SJSA1 (cell line): ENCODE data around the gene GRB7. TPM values are rescaled to one million over a fixed set of nuclear protein-coding genes. Genes with fewer than 3 reads are reported as not detected.
"Not testable (repeated sequence)": the region's sequence is repeated elsewhere in the genome, so short reads cannot be mapped to it uniquely, and the experiment has no call there.

Experiments used
- DNase-seq, 2 experiments: peaks; one replicate each; pipeline ENCODE4 v3.0.0-alpha.2; 2015 to 2020; ENCODE audit warnings: low spot score in 2 of 2, low read depth in 1 of 2
- H3K27ac ChIP-seq: fragments of 250-450 bp; sonication (Bioruptor Pico); 2 replicates; pipeline ENCODE4 v1.5.1; 2020; ENCODE audit warnings: mild to moderate bottlenecking, moderate library complexity
- H3K27me3 ChIP-seq: fragments of 250-450 bp; sonication (Bioruptor Pico); replicated peaks from 2 replicates; pipeline ENCODE4 v1.5.1; 2020; ENCODE audit warnings: mild to moderate bottlenecking, moderate library complexity
- H3K36me3 ChIP-seq: fragments of 250-450 bp; sonication (Bioruptor Pico); 2 replicates; pipeline ENCODE4 v1.5.1; 2020; ENCODE audit warnings: mild to moderate bottlenecking
- H3K4me1 ChIP-seq: fragments of 250-450 bp; sonication (Bioruptor Pico); replicated peaks from 2 replicates; pipeline ENCODE4 v1.6.1; 2021; ENCODE audit warnings: mild to moderate bottlenecking
- H3K4me3 ChIP-seq: fragments of 250-450 bp; sonication (Bioruptor Pico); 2 replicates; pipeline ENCODE4 v1.5.1; 2020; ENCODE audit warnings: mild to moderate bottlenecking
- H3K9me3 ChIP-seq: fragments of 250-450 bp; sonication (Bioruptor Pico); replicated peaks from 2 replicates; pipeline ENCODE4 v1.5.1; 2020; ENCODE audit warnings: mild to moderate bottlenecking
- total RNA-seq: library from RNA; depleted of rRNA; stranded (reverse); fragments of >200 nt; shearing (Covaris generic); gene quantifications from 2 replicates; pipeline ENCODE4 v1.2.3, GENCODE V29; 2014

Gene GRB7
- total RNA-seq, 1 experiment from 2014 or later, result not detected

DNA sequence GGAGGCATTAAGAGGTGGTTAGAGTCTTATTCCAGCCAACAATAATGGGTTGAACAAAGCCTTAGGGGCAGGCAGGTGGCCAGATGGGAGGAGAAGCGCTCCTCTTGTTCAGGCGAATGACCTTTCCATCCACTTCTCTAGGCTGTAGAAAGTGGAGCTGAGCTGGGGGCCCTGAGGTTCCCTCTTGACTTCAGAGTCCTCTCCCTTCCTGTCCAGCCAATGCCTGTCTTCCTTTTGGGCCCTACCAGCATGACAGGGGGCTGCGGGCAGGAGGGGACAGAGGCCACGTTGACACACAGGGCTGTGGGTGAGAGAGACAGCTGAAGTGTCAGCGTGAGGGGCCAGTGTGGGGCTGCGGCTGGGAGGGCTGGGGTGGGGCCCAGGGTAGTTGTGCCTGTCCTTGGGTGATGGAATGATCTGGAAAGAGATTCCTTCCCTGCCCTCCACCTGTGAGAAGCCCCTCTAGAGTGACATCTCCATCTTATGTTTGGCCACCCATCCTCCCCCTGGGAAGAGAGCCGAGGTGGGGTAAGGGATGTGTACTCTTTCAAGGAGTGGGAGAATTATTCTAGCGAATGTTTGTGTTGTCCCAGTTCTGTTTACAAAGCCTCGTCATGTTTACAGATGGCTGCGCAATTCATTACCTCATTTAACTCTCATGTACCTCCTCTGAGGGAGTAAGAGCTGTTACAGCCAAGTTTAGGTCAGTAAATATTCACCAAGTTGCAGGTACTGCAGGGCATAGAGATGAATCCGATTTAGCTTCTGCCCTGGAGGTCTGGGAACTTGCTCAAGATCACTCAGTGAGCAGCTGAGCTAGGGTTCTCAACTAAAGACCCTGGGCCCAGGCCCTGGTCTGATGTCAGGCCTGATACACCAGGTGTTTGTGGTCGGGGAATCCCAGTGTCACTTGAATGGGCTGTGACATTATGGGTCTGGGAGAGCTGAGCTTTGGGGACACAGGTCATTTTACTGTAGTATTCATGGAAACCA is 34.5 kb upstream of the GRB7 start:
- Histone ChIP-seq H3K27ac (no peak overlapping the region), H3K9me3 (no peaks in the 10 kb centered on the region), H3K4me3 (no peak overlapping the region), H3K4me1 (peaks cover 18% of the 10 kb centered on the region), H3K36me3 (peaks cover 18% of the 10 kb centered on the region), H3K27me3 (no peaks in the 10 kb centered on the region)
- no peak for DNase-seq

GRCh38 chr17:39703913-39704312 is 33.8 kb upstream of the GRB7 start:
- no peaks in the 10 kb centered on the region for H3K9me3 ChIP-seq
- H3K36me3 ChIP-seq, result peaks cover 25% of the 10 kb centered on the region
- no peaks in the 10 kb centered on the region for H3K27me3 ChIP-seq
- H3K4me3 ChIP-seq, result no peak overlapping the region
- peaks cover 18% of the 10 kb centered on the region for H3K4me1 ChIP-seq
- DNase-seq, result no peak
- H3K27ac ChIP-seq, result no peak overlapping the region

DNA sequence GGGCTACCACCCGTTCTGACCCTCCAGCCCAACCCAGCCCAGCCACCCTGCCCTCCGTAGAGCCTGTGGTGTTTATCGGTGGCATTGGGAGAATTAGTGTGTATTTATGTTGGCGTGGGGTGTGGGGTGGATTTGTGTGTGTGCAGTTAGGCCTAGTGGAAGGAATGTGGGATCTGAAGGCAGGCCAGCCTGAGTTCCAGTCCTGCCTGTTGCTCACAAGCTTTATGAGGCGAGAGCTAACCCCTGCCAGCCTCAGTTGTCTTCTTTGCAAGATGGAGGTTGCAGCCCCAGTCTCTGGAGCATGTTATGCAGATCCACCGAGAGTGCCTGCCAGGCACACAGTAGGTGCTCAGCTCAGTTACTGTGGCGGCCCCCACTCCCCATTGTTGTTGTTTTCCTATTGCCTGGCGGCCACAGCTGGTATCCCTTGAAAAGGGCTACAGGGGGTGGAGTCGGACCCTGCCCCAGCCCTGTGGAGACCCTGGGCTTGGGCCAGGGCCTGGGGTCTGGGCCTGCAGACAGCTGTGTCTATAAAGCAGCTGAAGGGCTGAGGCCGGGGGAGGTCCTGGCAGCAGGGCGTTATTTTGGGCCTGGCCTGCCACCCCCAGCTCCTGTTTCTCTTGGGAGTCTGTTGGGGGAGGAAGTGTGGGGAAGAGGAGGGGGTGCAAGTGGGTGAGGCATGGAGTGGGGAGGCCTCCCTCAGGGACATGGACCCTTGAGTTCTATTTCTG is 32.8 kb upstream of the GRB7 start:
- Histone ChIP-seq H3K36me3 (peaks cover 36% of the 10 kb centered on the region), H3K27me3 (no peaks in the 10 kb centered on the region), H3K27ac (no peak overlapping the region), H3K4me3 (no peak overlapping the region), H3K9me3 (no peaks in the 10 kb centered on the region), H3K4me1 (peaks cover 10% of the 10 kb centered on the region)
- no peak for DNase-seq

DNA sequence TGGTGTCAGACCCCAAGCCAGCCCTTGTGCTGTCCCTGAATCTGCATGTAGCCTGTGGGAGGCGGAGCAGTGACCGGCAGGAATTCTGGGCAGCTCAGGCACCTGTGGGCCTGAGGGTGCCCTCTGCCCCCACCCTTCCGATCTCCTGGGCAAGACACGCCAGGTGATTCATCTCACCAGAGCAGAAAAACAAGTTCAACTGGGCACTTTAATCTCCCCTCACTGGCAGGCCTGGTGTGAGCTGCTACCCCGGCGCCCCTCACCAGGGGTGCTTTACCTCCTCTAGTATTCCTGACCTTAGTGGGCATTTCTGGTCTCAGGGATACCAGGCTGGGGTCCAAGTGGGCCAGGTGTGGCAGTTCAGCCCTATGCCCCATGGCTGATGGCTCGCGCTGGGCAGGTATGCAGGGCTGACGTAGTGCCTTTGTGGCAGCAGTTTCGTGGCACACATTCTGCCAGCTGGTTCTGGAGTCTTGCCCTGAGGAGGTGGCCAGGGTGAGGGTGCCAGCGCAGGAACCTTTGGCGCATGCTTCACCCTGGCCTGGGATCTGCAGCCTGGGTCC is 31.9 kb upstream of the GRB7 start:
- Histone ChIP-seq H3K36me3 (peaks cover 41% of the 10 kb centered on the region), H3K9me3 (no peaks in the 10 kb centered on the region), H3K4me1 (peaks cover 10% of the 10 kb centered on the region), H3K27ac (no peak overlapping the region), H3K27me3 (no peaks in the 10 kb centered on the region), H3K4me3 (no peak overlapping the region)
- no peak for DNase-seq

GRCh38 chr17:39706383-39706782 is 31.4 kb upstream of the GRB7 start:
- Histone ChIP-seq H3K27ac (no peak overlapping the region), H3K4me3 (no peak overlapping the region), H3K27me3 (no peaks in the 10 kb centered on the region), H3K9me3 (no peaks in the 10 kb centered on the region), H3K4me1 (peaks cover 6% of the 10 kb centered on the region), H3K36me3 (peaks cover 42% of the 10 kb centered on the region)
- no peak for DNase-seq

GRCh38 chr17:39706921-39707337 is 30.8 kb upstream of the GRB7 start:
- no peak overlapping the region for H3K27ac ChIP-seq
- peaks cover under 1% of the 10 kb centered on the region; the same call in 1 of the 2 replicates for H3K4me1 ChIP-seq
- DNase-seq, result no peak

DNA sequence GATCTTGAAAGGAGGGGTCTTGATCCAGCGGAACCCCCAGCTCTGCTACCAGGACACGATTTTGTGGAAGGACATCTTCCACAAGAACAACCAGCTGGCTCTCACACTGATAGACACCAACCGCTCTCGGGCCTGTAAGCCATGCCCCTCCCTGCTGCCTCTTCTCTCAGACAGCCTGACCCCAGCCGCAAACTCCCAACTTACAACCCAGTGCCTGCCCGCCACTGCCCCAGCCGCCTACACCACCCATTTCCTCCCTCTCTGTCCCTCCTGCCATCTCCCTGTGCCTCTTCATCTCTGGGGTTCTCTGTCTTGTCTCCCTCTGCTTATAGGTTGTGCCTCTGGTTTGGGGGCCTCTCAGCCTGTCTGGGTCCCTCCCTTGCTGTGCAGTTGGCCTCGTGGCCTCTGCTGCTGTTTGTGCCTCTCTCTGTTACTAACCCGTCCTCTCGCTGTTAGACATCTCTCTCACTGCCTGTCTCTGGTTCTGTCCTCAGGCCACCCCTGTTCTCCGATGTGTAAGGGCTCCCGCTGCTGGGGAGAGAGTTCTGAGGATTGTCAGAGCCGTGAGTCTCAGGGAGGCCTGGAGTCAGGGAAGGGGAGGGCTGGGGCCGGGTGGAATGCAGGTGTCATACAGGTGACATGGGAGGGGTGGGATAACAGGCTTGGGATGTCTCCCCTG is 28.3 kb upstream of the GRB7 start:
- no peaks in the 10 kb centered on the region for H3K9me3 ChIP-seq
- H3K27me3 ChIP-seq, result no peaks in the 10 kb centered on the region
- peaks cover 56% of the 10 kb centered on the region for H3K36me3 ChIP-seq
- no peak overlapping the region for H3K4me3 ChIP-seq
- H3K27ac ChIP-seq, result no peak overlapping the region
- no peaks in the 10 kb centered on the region for H3K4me1 ChIP-seq
- no peak for DNase-seq

More at GRCh38 chr17:39706921-39707337, 30.8 kb upstream of the GRB7 start:
- H3K36me3 ChIP-seq, result peaks cover 48% of the 10 kb centered on the region
- no peaks in the 10 kb centered on the region for H3K27me3 ChIP-seq
- no peaks in the 10 kb centered on the region for H3K9me3 ChIP-seq
- no peak overlapping the region for H3K4me3 ChIP-seq

GRCh38 chr17:39709998-39710964 is 27.5 kb upstream of the GRB7 start:
- Histone ChIP-seq H3K27me3 (no peaks in the 10 kb centered on the region), H3K27ac (no peak overlapping the region), H3K36me3 (peaks cover 58% of the 10 kb centered on the region), H3K9me3 (no peaks in the 10 kb centered on the region), H3K4me1 (no peaks in the 10 kb centered on the region), H3K4me3 (no peak overlapping the region)
- DNase-seq, result no peak

DNA sequence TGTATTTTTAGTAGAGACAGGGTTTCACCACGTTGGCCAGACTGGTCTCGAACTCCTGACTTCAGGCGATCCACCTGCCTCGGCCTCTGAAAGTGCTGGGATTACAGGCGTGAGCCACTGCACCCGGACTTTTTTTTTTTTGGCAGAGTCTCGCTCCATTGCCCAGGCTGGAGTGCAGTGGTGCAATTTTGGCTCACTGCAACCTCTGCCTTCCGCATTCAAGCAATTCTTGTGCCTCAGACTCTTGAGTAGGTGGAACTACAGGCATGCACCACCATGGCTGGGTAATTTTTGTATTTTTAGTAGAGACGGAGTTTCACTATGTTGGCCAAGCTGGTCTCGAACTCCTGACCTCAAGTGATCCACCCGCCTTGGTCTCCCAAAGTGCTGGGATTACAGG is 26.7 kb upstream of the GRB7 start:
- H3K27ac ChIP-seq, H3K4me1 ChIP-seq, H3K9me3 ChIP-seq, H3K27me3 ChIP-seq, H3K4me3 ChIP-seq, DNase-seq: not testable (repeated sequence)
- H3K36me3 ChIP-seq, result peaks cover 66% of the 10 kb centered on the region

- H3K4me1 ChIP-seq, result no peaks in the 10 kb centered on the region
- H3K36me3 ChIP-seq, result peaks cover 73% of the 10 kb centered on the region
- DNase-seq, result no peak
- H3K9me3 ChIP-seq, result no peaks in the 10 kb centered on the region
- H3K4me3 ChIP-seq, result no peak overlapping the region
- no peaks in the 10 kb centered on the region for H3K27me3 ChIP-seq
- H3K27ac ChIP-seq, result no peak overlapping the region
Measured at GRCh38 chr17:39711851-39712250, 25.9 kb upstream of the GRB7 start.

DNA sequence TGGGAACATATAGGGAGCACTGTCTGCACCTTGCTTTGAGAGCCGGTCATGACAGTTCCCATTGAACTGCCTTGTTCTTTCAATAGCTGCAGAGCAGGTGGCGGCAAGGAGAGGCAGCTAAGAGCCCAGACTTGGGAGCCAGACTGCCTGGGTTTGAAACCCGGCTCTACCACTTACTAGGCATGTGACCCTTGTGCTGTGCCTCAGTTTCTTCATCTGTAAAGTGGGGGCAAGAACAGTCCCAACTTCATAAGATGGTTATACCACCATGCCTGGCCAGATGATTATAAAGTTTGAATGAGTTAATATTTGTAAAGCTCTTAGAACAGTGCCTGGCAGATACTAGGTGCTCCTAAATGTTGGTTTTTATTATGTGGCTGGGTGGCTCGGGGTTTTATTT is 23.5 kb upstream of the GRB7 start:
- Histone ChIP-seq H3K4me1 (no peaks in the 10 kb centered on the region), H3K4me3 (no peak overlapping the region), H3K9me3 (no peaks in the 10 kb centered on the region), H3K27me3 (no peaks in the 10 kb centered on the region), H3K27ac (no peak overlapping the region), H3K36me3 (peaks cover 54% of the 10 kb centered on the region)
- DNase-seq, result no peak

- no peak for DNase-seq
- Histone ChIP-seq H3K27me3 (no peaks in the 10 kb centered on the region), H3K36me3 (peaks cover 44% of the 10 kb centered on the region), H3K4me1 (no peaks in the 10 kb centered on the region), H3K27ac (no peak overlapping the region), H3K9me3 (no peaks in the 10 kb centered on the region), H3K4me3 (no peak overlapping the region)
Measured at GRCh38 chr17:39715375-39716072, 22.2 kb upstream of the GRB7 start.
